Thyroid gland (tissue), 4 donors: ENCODE measurements around the gene TARM1. TPM values are rescaled to one million over a fixed set of nuclear protein-coding genes. Genes with fewer than 3 reads are reported as not detected.

Experiments used
- DNase-seq, 2 donors: peaks; one replicate each; pipeline ENCODE4 v3.0.0-alpha.2; 2019
- H3K27ac ChIP-seq, 3 donors: fragments of 200-600 bp; sonication (generic); 1 replicate in 2 of 3; 2 replicates in 1 of 3; pipeline ENCODE4 v1.5.1; 2016 to 2019; ENCODE audit warnings: mild to moderate bottlenecking in 1 of 3, moderate library complexity in 1 of 3
- H3K27me3 ChIP-seq: fragments of 200-600 bp; sonication (generic); one replicate; pipeline ENCODE4 v1.5.1; 2019
- H3K36me3 ChIP-seq, 2 donors: fragments of 200-600 bp; sonication (generic); one replicate each; pipeline ENCODE4 v1.5.1; 2016 to 2019
- H3K4me1 ChIP-seq, 2 donors: fragments of 200-600 bp; sonication (generic); one replicate each; pipeline ENCODE4 v1.5.1; 2017 to 2019
- H3K4me3 ChIP-seq, 3 donors: fragments of 200-600 bp; sonication (generic); replicated peaks in 1 of 3; 1 replicate in 2 of 3; 2 replicates in 1 of 3; pipeline ENCODE4 v1.5.1; 2016; ENCODE audit warnings: mild to moderate bottlenecking in 1 of 3
- H3K9me3 ChIP-seq: fragments of 200-600 bp; sonication (generic); one replicate; pipeline ENCODE4 v1.5.1; 2017
- CTCF ChIP-seq, 6 experiments: fragments of 200-600 bp in 3 of 6; fragments of 450-650 bp in 3 of 6; sonication (generic) in 3 of 6; IDR thresholded peaks; one replicate each; pipeline ENCODE4 v1.5.1; 2016 to 2019; ENCODE audit warnings: antibody characterized with exemption in 6 of 6, mild to moderate bottlenecking in 2 of 6, inconsistent platforms in 1 of 6, moderate library complexity in 1 of 6
- POLR2A ChIP-seq, 2 donors: fragments of 450-650 bp; IDR thresholded peaks; one replicate each; pipeline ENCODE4 v1.6.1; 2017; ENCODE audit warnings: antibody characterized with exemption in 2 of 2, mild to moderate bottlenecking in 2 of 2, moderate library complexity in 1 of 2
- WGBS, 2 donors: methylation state at CpG; one replicate each; pipeline ENCODE4 v1.1.5; 2017; 5-methylcytosine and 5-hydroxymethylcytosine counted together
- intact Hi-C: fragments of 100-400 bp; cut with DNase I; formaldehyde crosslinking; loops from one replicate; pipeline ENCODE4 v1.15.1; 2023
- total RNA-seq, 4 donors: library from RNA; depleted of rRNA; stranded (reverse); fragments of >200 nt; gene quantifications; one replicate each; pipeline ENCODE4 v1.2.3, GENCODE V29; 2016

TARM1 gene
- total RNA-seq, 4 donors from 2014 or later = not detected

GRCh38 chr19:54063350-54064116 is 17.6 kb downstream of the TARM1 start, which contains the start of gene VSTM1:
VSTM1 (minus strand) TSS chr19:54063897; CDS start chr19:54063777, 120 bp downstream.
- H3K4me1 ChIP-seq = no peaks in the 10 kb centered on the region
- no peaks in the 10 kb centered on the region for H3K36me3 ChIP-seq
- no peaks in the 10 kb centered on the region for H3K9me3 ChIP-seq
- TF ChIP-seq POLR2A (IDR thresholded peaks at IDR 0.05) = no peak
- TF ChIP-seq CTCF (IDR thresholded peaks at IDR 0.05) = no peak
- no peak within 1 kb of the TSS for H3K27ac ChIP-seq
- H3K4me3 ChIP-seq = no peak within 1 kb of the TSS
- 82 to 86% methylated on average over 34 of the region's 34 CpGs for WGBS, 2 donors
- intact Hi-C loops = no loop called here
- no peak for DNase-seq
- no peaks in the 10 kb centered on the region for H3K27me3 ChIP-seq

GRCh38 chr19:54062643-54063042 is 18.5 kb downstream of the TARM1 start:
- Histone ChIP-seq H3K27ac (no peak overlapping the region), H3K36me3 (no peaks in the 10 kb centered on the region), H3K4me1 (no peaks in the 10 kb centered on the region), H3K9me3 (no peaks in the 10 kb centered on the region), H3K27me3 (no peaks in the 10 kb centered on the region), H3K4me3 (no peak overlapping the region)
- 63 to 75% methylated on average over 9 of the region's 9 CpGs for WGBS, 2 donors
- intact Hi-C loops = no loop called here
- no peak for TF ChIP-seq CTCF (IDR thresholded peaks at IDR 0.05)
- no peak for TF ChIP-seq POLR2A (IDR thresholded peaks at IDR 0.05)
- DNase-seq = no peak

- Histone ChIP-seq H3K4me3 (no peak overlapping the region), H3K27me3 (no peaks in the 10 kb centered on the region), H3K27ac (no peak overlapping the region), H3K9me3 (no peaks in the 10 kb centered on the region), H3K36me3 (no peaks in the 10 kb centered on the region), H3K4me1 (no peaks in the 10 kb centered on the region)
- intact Hi-C loops = no loop called here
- WGBS, 2 donors = 82 to 84% methylated on average over 4 of the region's 4 CpGs
- no peak for DNase-seq
- TF ChIP-seq CTCF (IDR thresholded peaks at IDR 0.05) (no peak), POLR2A (IDR thresholded peaks at IDR 0.05) (no peak)
Observed at GRCh38 chr19:54047616-54048015, 33.5 kb downstream of the TARM1 start.

- H3K27me3 ChIP-seq = no peaks in the 10 kb centered on the region
- no peaks in the 10 kb centered on the region for H3K36me3 ChIP-seq
- intact Hi-C loops = no loop called here
- 73 to 82% methylated on average over 2 of the region's 2 CpGs for WGBS, 2 donors
- no peak for DNase-seq
- H3K4me1 ChIP-seq = no peaks in the 10 kb centered on the region
- TF ChIP-seq POLR2A (IDR thresholded peaks at IDR 0.05) (no peak), CTCF (IDR thresholded peaks at IDR 0.05) (no peak)
- H3K4me3 ChIP-seq = no peak overlapping the region
- no peak overlapping the region for H3K27ac ChIP-seq
- H3K9me3 ChIP-seq = no peaks in the 10 kb centered on the region
Observed at GRCh38 chr19:54045771-54046170, 35.4 kb downstream of the TARM1 start.

GRCh38 chr19:54042989-54043388 is 38.2 kb downstream of the TARM1 start:
- no peak for TF ChIP-seq CTCF (IDR thresholded peaks at IDR 0.05)
- intact Hi-C loops = no loop called here
- DNase-seq = no peak
- no peaks in the 10 kb centered on the region for H3K36me3 ChIP-seq
- no peak overlapping the region for H3K27ac ChIP-seq
- no peaks in the 10 kb centered on the region for H3K27me3 ChIP-seq
- H3K4me3 ChIP-seq = no peak overlapping the region
- no peaks in the 10 kb centered on the region for H3K4me1 ChIP-seq
- H3K9me3 ChIP-seq = no peaks in the 10 kb centered on the region
- 88 to 90% methylated on average over 3 of the region's 3 CpGs for WGBS, 2 donors
